Stimulated activated naive CD4-positive, alpha-beta T cell treated with Interleukin-2 at 50 U/mL for 16 hours (primary cell): ENCODE results near the gene RXRA.

Experiments
- DNase-seq: peaks from one replicate; lab custom pipeline; 2025; lab: John Stamatoyannopoulos, UW

Gene RXRA

GRCh38 chr9:134384811-134385479 lies 58.7 kb downstream of the RXRA start:
- no peak for DNase-seq

- no peak for DNase-seq
Observed at GRCh38 chr9:134385915-134386314, 59.7 kb downstream of the RXRA start.

GRCh38 chr9:134386951-134387831 lies 60.9 kb downstream of the RXRA start:
- no peak for DNase-seq

- DNase-seq: no peak
Observed at GRCh38 chr9:134388289-134388808, 62.1 kb downstream of the RXRA start.

- DNase-seq: no peak
Observed at GRCh38 chr9:134388976-134389375, 62.7 kb downstream of the RXRA start.

- no peak for DNase-seq
Observed at GRCh38 chr9:134389642-134390041, 63.4 kb downstream of the RXRA start.

- peak; percentile 85 for DNase-seq
Observed at GRCh38 chr9:134390537-134390936, 64.3 kb downstream of the RXRA start.

- DNase-seq: no peak
Observed at GRCh38 chr9:134390947-134391318, 64.7 kb downstream of the RXRA start.

GRCh38 chr9:134391319-134392231 lies 65.3 kb downstream of the RXRA start:
- DNase-seq: peak; percentile 86

- no peak for DNase-seq
Observed at GRCh38 chr9:134392900-134393299, 66.6 kb downstream of the RXRA start.

GRCh38 chr9:134393582-134394280 lies 67.5 kb downstream of the RXRA start:
- no peak for DNase-seq

GRCh38 chr9:134395002-134395517 lies 68.8 kb downstream of the RXRA start:
- no peak for DNase-seq

- DNase-seq: no peak
Observed at GRCh38 chr9:134395737-134396257, 69.5 kb downstream of the RXRA start.

- DNase-seq: peak; percentile 29
Observed at GRCh38 chr9:134396258-134396742, 70.0 kb downstream of the RXRA start.

- DNase-seq: peak; percentile 39
Observed at GRCh38 chr9:134396825-134397224, 70.6 kb downstream of the RXRA start.

- DNase-seq: no peak
Observed at GRCh38 chr9:134398756-134399155, 72.5 kb downstream of the RXRA start.

- no peak for DNase-seq
Observed at GRCh38 chr9:134399435-134400056, 73.3 kb downstream of the RXRA start.

- DNase-seq: no peak
Observed at GRCh38 chr9:134400283-134400682, 74.0 kb downstream of the RXRA start.

GRCh38 chr9:134401391-134401790 lies 75.1 kb downstream of the RXRA start:
- DNase-seq: no peak

GRCh38 chr9:134402182-134402581 lies 75.9 kb downstream of the RXRA start:
- DNase-seq: no peak
